NCI-H460 (cell line): ENCODE measurements around the gene OTUD5. TPM values are rescaled to one million over a fixed set of nuclear protein-coding genes. Genes with fewer than 3 reads are reported as not detected.

ENCODE experiments used
- DNase-seq: peaks from one replicate; pipeline ENCODE4 v3.0.0-alpha.2; 2016; ENCODE audit warnings: low read depth; ENCODE audit errors: extremely low read depth
- total RNA-seq: library from RNA; depleted of rRNA; stranded (reverse); fragments of >200 nt; shearing (Covaris generic); gene quantifications from 2 replicates; pipeline ENCODE4 v1.2.3, GENCODE V29; 2014

Gene OTUD5
- total RNA-seq, 1 experiment from 2014 or later = 28.6 TPM

DNA sequence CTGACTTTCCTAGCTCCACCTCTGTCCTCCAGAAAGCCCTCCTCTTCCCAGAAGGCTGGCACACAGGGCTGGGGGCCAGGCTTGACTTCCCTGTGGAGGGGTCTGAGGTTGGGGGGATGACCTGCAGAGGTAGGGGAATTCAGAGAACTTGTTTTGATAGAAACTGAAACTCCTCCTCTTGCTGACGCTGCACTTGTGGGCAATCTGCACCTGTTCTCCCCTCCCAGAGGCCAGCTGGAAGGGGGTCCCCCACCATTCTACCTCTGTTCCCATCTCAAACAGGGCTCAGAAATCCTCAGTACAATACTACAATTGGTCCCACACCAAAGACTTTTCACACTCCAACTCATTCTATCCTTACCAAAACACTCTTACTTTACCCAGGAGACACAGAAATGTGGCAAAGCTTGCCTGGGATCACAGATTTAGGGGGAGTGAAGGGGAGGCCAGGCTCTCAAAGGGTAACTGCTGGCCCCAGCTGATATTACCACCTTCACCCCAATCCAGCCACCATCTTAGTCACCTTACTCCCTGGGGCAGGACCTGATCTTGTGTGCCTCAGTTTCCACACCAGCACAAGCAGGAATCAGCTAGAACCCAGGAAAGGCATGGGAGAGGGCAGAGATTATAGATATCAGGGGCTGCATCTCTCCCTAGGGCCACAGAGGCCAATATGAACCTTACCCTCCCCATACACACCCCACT is 18.5 kb downstream of the OTUD5 start:
- no peak for DNase-seq

- DNase-seq = no peak
Measured at GRCh38 chrX:48937054-48937907, 20.1 kb downstream of the OTUD5 start.

GRCh38 chrX:48936429-48937053 is 20.9 kb downstream of the OTUD5 start:
- no peak for DNase-seq

GRCh38 chrX:48935301-48935670 is 22.1 kb downstream of the OTUD5 start:
- DNase-seq = no peak

DNA sequence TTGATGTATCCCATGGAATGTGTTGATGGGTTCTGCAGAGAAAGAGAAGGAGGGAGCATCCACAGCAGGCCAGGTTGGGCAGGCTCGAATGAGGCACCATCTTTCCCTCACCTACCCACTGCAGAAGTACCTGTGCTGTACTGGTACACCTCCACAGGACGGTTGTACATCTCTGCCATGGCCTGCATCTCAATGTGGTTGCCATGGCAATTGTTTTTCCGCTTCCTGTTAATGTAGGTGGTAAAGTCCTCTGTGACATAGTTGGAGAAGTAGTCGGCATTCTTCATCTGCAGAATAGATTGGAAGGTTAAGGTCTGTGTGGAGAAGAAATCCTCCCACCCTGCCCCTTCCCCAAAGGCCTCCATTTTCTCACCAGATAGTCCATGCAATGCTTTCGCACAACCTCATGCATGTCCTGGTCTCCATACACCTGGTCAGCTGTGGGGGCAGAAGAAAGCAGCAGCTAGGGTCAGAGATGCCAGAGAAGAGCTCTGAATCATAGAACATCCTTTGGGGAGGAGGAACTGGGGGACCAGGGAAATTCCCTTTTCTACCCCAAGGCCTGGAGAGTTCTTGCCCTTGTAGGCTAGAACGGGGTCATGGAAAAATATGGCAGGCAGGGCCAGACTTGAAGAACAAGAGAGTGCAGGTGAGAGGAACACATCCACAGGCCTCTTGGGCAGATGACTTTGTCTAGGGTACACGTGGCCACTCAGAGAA is 22.7 kb downstream of the OTUD5 start:
- DNase-seq = no peak

DNA sequence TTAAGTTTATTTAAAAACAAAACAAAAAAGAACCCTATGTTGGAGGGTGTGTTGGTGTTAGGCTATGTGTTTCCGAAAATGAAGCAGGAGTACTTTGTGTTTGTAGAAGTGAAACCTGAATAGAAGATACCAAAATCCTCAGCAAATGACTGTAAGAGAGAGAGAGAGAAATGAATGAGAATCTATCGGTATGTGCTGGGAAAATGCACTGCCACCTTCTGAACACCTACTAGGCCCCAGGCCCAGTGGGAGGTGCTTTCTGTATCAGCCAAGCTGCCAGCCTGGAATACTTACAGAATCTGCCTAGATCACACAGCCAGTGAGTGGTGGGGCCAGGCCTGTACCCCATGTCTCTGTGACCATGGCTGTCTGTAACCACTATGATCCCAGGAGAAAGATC is 23.6 kb downstream of the OTUD5 start:
- DNase-seq = no peak

- no peak for DNase-seq
Measured at GRCh38 chrX:48927736-48928382, 29.5 kb downstream of the OTUD5 start.

DNA sequence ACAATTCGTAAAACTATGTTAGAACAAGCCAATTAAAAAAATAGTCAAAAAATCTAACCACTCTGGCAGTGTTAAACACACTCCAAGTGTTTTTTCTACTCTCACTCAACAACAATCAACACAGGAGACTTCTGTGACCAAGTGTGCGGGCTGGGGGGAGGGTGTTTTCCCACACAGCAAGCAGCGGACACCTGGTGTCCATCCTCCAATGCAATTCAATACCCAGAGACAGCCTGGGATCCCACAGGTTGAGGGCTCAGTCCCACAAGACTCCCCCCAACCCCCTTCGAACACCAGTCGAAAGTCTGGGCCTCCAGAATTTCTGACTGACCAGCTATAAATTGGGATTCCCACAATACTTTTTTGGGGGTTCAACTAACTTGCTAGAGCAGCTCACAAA is 30.3 kb downstream of the OTUD5 start:
- DNase-seq = no peak

- DNase-seq = no peak
Measured at GRCh38 chrX:48924270-48924669, 33.1 kb downstream of the OTUD5 start.

DNA sequence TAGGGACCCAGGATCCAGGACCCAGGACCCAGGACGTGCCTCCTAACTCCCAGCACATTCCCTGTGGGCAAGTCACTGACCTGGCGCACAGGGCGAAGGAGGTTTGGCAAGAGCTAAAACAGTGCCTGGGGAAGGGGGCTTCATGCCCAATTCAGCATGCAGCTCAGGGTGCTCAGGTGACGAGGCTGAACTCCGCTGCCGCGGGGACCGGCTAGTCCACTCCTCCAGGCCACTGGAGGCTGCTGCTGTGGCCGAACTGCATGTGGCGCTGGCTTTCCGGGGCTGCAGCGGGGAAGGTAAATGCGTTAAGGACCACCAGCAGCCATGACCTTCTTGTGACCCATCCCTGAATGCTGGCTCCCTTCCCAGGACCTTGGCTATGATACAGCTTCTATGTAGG is 33.6 kb downstream of the OTUD5 start:
- DNase-seq = no peak

DNA sequence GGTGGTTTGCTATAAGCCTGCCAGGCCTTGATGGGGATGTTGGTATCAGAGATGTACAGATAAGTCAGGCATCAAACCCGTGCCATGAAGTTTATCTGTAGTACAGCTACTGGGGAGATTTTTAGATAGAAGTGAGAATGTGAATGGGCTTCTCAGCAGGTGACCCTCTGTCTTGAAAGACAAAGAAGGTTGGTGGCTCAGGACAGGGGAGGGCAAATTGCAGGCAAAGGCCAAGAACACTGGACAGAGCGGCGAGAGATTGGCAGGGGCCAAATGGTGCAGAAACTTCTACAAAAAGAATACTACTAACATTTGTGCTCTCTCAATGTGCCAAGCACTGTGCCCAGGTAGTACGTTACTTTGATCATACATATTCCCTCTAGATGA is 36.7 kb downstream of the OTUD5 start:
- no peak for DNase-seq

GRCh38 chrX:48919947-48920717 is 37.3 kb downstream of the OTUD5 start:
- DNase-seq = no peak

DNA sequence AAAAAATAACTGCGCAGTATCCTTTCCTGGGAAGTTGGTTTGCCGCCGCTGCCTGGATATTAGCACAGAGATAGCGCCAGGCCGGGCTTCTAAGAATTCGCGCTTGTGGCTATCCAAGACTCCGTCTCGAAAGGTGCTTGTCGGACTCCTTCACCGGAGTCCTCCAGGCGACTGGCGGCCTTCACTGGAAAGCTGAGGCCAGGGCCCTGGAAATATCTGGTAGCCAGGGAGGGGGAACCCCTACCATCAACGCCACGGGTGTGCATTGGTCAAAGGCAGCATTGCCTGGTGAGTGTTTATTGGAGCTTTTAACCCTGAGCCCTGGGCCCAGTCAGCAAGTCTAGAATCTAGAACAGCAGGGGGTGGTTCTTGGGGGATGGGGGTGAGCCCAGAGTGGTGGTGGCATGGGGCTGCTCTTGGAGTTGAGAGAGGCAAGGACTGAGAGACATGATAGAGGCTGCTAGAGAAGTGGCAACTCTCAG is 38.0 kb downstream of the OTUD5 start:
- no peak for DNase-seq

- peak; percentile 92 for DNase-seq
Measured at GRCh38 chrX:48918643-48919340, 38.6 kb downstream of the OTUD5 start, which contains the start of gene PIM2. PIM2 (minus strand) TSS chrX:48919024; CDS start chrX:48918834, 190 bp downstream.

- DNase-seq = no peak
Measured at GRCh38 chrX:48918301-48918642, 39.1 kb downstream of the OTUD5 start.

DNA sequence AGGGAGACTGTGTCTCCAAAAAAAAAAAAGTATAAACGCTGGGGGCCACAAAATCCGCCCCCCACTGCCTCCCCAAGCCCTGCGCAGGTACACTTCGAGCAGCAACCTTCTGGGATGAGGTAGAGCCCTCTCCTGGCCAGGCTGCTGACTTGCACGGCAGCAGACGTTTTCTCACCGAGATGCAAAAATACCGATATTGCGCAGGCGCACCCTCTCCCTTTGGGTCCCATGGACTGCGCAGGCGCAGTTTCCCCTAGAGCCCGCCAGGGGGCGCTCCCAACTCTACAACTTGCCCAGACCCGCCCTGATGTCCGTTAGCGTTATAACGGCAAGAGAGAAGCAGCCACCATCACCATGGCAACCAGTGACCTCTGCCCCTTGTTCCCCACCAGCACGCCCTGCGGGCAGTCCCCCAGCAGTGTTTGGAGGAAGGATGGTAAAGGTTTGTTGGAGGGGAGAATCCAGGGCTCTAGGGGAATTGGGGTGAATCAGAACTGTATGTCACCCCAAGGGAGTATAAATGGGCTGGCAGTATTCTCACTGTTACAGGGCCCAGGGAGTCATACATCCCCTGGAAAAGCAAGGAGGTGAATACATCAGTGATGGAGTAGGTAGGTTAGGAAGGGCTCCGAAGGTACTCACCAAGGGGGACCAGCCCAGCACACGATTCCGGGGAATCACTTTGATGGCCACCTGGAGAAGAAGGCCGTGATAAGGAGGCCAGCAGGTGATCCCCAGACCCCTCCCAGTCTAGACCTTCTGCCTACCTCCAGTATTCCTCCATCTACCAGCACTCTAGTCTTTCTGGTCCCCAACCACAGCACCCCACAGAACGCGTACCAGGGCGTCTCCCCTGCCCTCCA is 40.0 kb downstream of the OTUD5 start:
- peak; percentile 92 for DNase-seq

- no peak for DNase-seq
Measured at GRCh38 chrX:48914593-48915493, 42.6 kb downstream of the OTUD5 start.
